ENCODE results near the gene RANBP1. TPM values are rescaled to one million over a fixed set of nuclear protein-coding genes. Genes with fewer than 3 reads are reported as not detected.

Gene RANBP1
- total and polyA plus RNA-seq, 9 of the 15 experiments (the other 6 are each of a cell fraction or from before 2014, with no cell fraction given): 162 to 2,891 (median 1,289) TPM

- TF ChIP-seq REST (IDR thresholded peaks at IDR 0.05; ENCODE audit: borderline replicate concordance): no peak
- TF ChIP-seq REST (CRISPR knock-in tag; IDR thresholded peaks at IDR 0.05; ENCODE audit: low read depth): no peak
- TF ChIP-seq C11orf30 (IDR thresholded peaks at IDR 0.05; ENCODE audit: low read depth): no peak
- TF ChIP-seq CBFA2T3 (IDR thresholded peaks at IDR 0.05): no peak
- TF ChIP-seq LARP7 (IDR thresholded peaks at IDR 0.05): no peak
- no peak for TF ChIP-seq ZC3H11A (IDR thresholded peaks at IDR 0.05; ENCODE audit: low read depth, low read length)
- TF ChIP-seq MITF (IDR thresholded peaks at IDR 0.05): 0 out of 2 replicates have a peak, but pooled peaks have one; percentile 20
- TF ChIP-seq SRSF7 (optimal IDR thresholded peaks at IDR 0.05; ENCODE audit: low read depth, low read length): no peak
- peak in 1 of 2 experiments; percentile 49; a peak in 1 of 4 replicates for TF ChIP-seq SIN3A (IDR thresholded peaks at IDR 0.05; ENCODE audit: borderline replicate concordance in 2 of 2, control insufficient read depth in 1 of 2, low read depth in 2 of 2, low read length in 2 of 2)
- TF ChIP-seq FOXA3 (CRISPR knock-in tag; conservative IDR thresholded peaks at IDR 0.05 in 1 of 2, IDR thresholded peaks at IDR 0.05 in 1 of 2): 0 out of 4 replicates have a peak, but pooled peaks of 1 of the 2 experiments have one; percentile 21
- no peak for TF ChIP-seq CEBPB (tag; IDR thresholded peaks at IDR 0.05)
- peak; percentile 85 for TF ChIP-seq POLR2AphosphoS2 (IDR thresholded peaks at IDR 0.05; ENCODE audit: low read length)
- no peak for TF ChIP-seq RFX5 (IDR thresholded peaks at IDR 0.05; ENCODE audit: low read depth, low read length)
- TF ChIP-seq RHOXF2B (CRISPR knock-in tag; conservative IDR thresholded peaks at IDR 0.05): 0 out of 2 replicates have a peak, but pooled peaks have one; percentile 79
- TF ChIP-seq HNRNPLL (IDR thresholded peaks at IDR 0.05; ENCODE audit: low read depth, low read length, poor library complexity, severe bottlenecking): no peak
- TF ChIP-seq HNRNPUL1 (IDR thresholded peaks at IDR 0.05; ENCODE audit: low read length): 0 out of 2 replicates have a peak, but pooled peaks have one; percentile 35
- TF ChIP-seq ATF3 (IDR thresholded peaks at IDR 0.05): no peak
- no peak for TF ChIP-seq ATF3 (CRISPR knock-in tag; conservative IDR thresholded peaks at IDR 0.05)
- no peak for TF ChIP-seq KDM2B (CRISPR knock-in tag; IDR thresholded peaks at IDR 0.05)
Measured at GRCh38 chr22:20127869-20128618, 12.1 kb downstream of the RANBP1 start (continued).

All from K562 (cell line).